ENCODE results near the gene ARHGAP26. TPM values are rescaled to one million over a fixed set of nuclear protein-coding genes. Genes with fewer than 3 reads are reported as not detected.

Gene ARHGAP26
- polyA plus RNA-seq, 1 donor (not counting 4 experiments of a cell fraction or from before 2014, with no cell fraction given), result 3.9 TPM

GRCh38 chr5:142860270-142860669, 90.1 kb downstream of the ARHGAP26 start:
- DNase-seq (ENCODE audit: low read depth, low spot score) (no peak), FAIRE-seq (no peak)
- H3K4me2 ChIP-seq (ENCODE audit: control insufficient read depth, extremely low read depth, insufficient read depth, low read depth, low read length), result no peak overlapping the region
- H2AFZ ChIP-seq (ENCODE audit: control insufficient read depth, low read length), result no peak overlapping the region
- no peaks in the 10 kb centered on the region for H3K9me3 ChIP-seq (ENCODE audit: control insufficient read depth, low read depth, low read length)
- no peak overlapping the region for H3K27ac ChIP-seq (ENCODE audit: control insufficient read depth, insufficient read depth, low read length)
- no peaks in the 10 kb centered on the region for H3K9me1 ChIP-seq (ENCODE audit: control insufficient read depth, extremely low read depth, insufficient read depth, low read length)
- no peaks in the 10 kb centered on the region for H4K20me1 ChIP-seq (ENCODE audit: control insufficient read depth, extremely low read depth, insufficient read depth, low read length)
- dilution Hi-C loops (cut with MboI; ENCODE audit: extremely low pct_ligation_motif_present, low sequenced_read_pairs), result no loop called here
- H3K4me1 ChIP-seq (ENCODE audit: control insufficient read depth, extremely low read depth, insufficient read depth, low read length), result peaks cover 3% of the 10 kb centered on the region
- H3K79me2 ChIP-seq (ENCODE audit: control insufficient read depth, insufficient read depth, low read length), result no peaks in the 10 kb centered on the region
- H3K9ac ChIP-seq (ENCODE audit: control insufficient read depth, extremely low read depth, insufficient read depth, low read length), result no peak overlapping the region
- TF ChIP-seq, protein P1, sequence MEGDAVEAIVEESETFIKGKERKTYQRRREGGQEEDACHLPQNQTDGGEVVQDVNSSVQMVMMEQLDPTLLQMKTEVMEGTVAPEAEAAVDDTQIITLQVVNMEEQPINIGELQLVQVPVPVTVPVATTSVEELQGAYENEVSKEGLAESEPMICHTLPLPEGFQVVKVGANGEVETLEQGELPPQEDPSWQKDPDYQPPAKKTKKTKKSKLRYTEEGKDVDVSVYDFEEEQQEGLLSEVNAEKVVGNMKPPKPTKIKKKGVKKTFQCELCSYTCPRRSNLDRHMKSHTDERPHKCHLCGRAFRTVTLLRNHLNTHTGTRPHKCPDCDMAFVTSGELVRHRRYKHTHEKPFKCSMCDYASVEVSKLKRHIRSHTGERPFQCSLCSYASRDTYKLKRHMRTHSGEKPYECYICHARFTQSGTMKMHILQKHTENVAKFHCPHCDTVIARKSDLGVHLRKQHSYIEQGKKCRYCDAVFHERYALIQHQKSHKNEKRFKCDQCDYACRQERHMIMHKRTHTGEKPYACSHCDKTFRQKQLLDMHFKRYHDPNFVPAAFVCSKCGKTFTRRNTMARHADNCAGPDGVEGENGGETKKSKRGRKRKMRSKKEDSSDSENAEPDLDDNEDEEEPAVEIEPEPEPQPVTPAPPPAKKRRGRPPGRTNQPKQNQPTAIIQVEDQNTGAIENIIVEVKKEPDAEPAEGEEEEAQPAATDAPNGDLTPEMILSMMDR (optimal IDR thresholded peaks at IDR 0.05 in 1 of 3, IDR thresholded peaks at IDR 0.05 in 1 of 3, conservative IDR thresholded peaks at IDR 0.05 in 1 of 3; ENCODE audit: extremely low read depth in 1 of 3, insufficient read depth in 2 of 3, low read length in 3 of 3), result no peak
- TF ChIP-seq EZH2 (IDR thresholded peaks at IDR 0.05; ENCODE audit: low read length), result no peak
- no peak overlapping the region for H3K4me3 ChIP-seq (ENCODE audit: control insufficient read depth in 2 of 3, extremely low read depth in 1 of 3, insufficient read depth in 2 of 3, low read depth in 1 of 3, low read length in 3 of 3)
- H3K36me3 ChIP-seq (ENCODE audit: control insufficient read depth in 2 of 2, extremely low read depth in 1 of 2, insufficient read depth in 2 of 2, low read length in 2 of 2), result no peaks in the 10 kb centered on the region
- no peaks in the 10 kb centered on the region for H3K27me3 ChIP-seq (ENCODE audit: control insufficient read depth, extremely low read depth, insufficient read depth, low read length)

- Histone ChIP-seq H2AFZ (ENCODE audit: control insufficient read depth, low read length) (no peak overlapping the region), H3K4me1 (ENCODE audit: control insufficient read depth, extremely low read depth, insufficient read depth, low read length) (peaks cover 3% of the 10 kb centered on the region), H3K9ac (ENCODE audit: control insufficient read depth, extremely low read depth, insufficient read depth, low read length) (no peak overlapping the region), H4K20me1 (ENCODE audit: control insufficient read depth, extremely low read depth, insufficient read depth, low read length) (no peaks in the 10 kb centered on the region), H3K79me2 (ENCODE audit: control insufficient read depth, insufficient read depth, low read length) (no peaks in the 10 kb centered on the region), H3K27ac (ENCODE audit: control insufficient read depth, insufficient read depth, low read length) (no peak overlapping the region), H3K4me2 (ENCODE audit: control insufficient read depth, extremely low read depth, insufficient read depth, low read depth, low read length) (no peak overlapping the region), H3K36me3 (ENCODE audit: control insufficient read depth in 2 of 2, extremely low read depth in 1 of 2, insufficient read depth in 2 of 2, low read length in 2 of 2) (no peaks in the 10 kb centered on the region), H3K4me3 (ENCODE audit: control insufficient read depth in 2 of 3, extremely low read depth in 1 of 3, insufficient read depth in 2 of 3, low read depth in 1 of 3, low read length in 3 of 3) (no peak overlapping the region), H3K27me3 (ENCODE audit: control insufficient read depth, extremely low read depth, insufficient read depth, low read length) (no peaks in the 10 kb centered on the region), H3K9me1 (ENCODE audit: control insufficient read depth, extremely low read depth, insufficient read depth, low read length) (no peaks in the 10 kb centered on the region), H3K9me3 (ENCODE audit: control insufficient read depth, low read depth, low read length) (no peaks in the 10 kb centered on the region)
- TF ChIP-seq EZH2 (IDR thresholded peaks at IDR 0.05; ENCODE audit: low read length), result no peak
- TF ChIP-seq, protein P1 (optimal IDR thresholded peaks at IDR 0.05 in 1 of 3, IDR thresholded peaks at IDR 0.05 in 1 of 3, conservative IDR thresholded peaks at IDR 0.05 in 1 of 3; ENCODE audit: extremely low read depth in 1 of 3, insufficient read depth in 2 of 3, low read length in 3 of 3), result no peak
- DNase-seq (ENCODE audit: low read depth, low spot score) (no peak), FAIRE-seq (no peak)
- dilution Hi-C loops (cut with MboI; ENCODE audit: extremely low pct_ligation_motif_present, low sequenced_read_pairs), result no loop called here
Observed at GRCh38 chr5:142861011-142861410, 90.8 kb downstream of the ARHGAP26 start.

Measured in keratinocyte (primary cell).